GM18511 (cell line): Measurements from ENCODE around the gene OPHN1.
"Not testable (repeated sequence)": the region's sequence is repeated elsewhere in the genome, so short reads cannot be mapped to it uniquely, and the experiment has no call there.

Source experiments
- ATAC-seq: cut with Tn5 transposase; IDR thresholded peaks from one replicate; pipeline ENCODE4 v1.9.1; 2021; ENCODE audit warnings: mild to moderate bottlenecking, moderate library complexity; ENCODE audit not compliant: unreplicated experiment

The OPHN1 gene

GRCh38 chrX:68422478-68422877 is 10.8 kb downstream of the OPHN1 start:
- no peak for ATAC-seq

GRCh38 chrX:68421636-68422035 is 11.7 kb downstream of the OPHN1 start:
- ATAC-seq: no peak

GRCh38 chrX:68420559-68420958 is 12.7 kb downstream of the OPHN1 start:
- ATAC-seq: no peak

GRCh38 chrX:68419975-68420374 is 13.3 kb downstream of the OPHN1 start:
- no peak for ATAC-seq

- ATAC-seq: no peak
These were observed 15.6 kb downstream of the OPHN1 start for GRCh38 chrX:68417651-68418050.

GRCh38 chrX:68416592-68416991 is 16.7 kb downstream of the OPHN1 start:
- ATAC-seq: no peak

- ATAC-seq: no peak
These were observed 18.0 kb downstream of the OPHN1 start for GRCh38 chrX:68415316-68415715.

- no peak for ATAC-seq
These were observed 20.0 kb downstream of the OPHN1 start for GRCh38 chrX:68413254-68413653.

- ATAC-seq: no peak
These were observed 21.6 kb downstream of the OPHN1 start for GRCh38 chrX:68411729-68412128.

- no peak for ATAC-seq
These were observed 24.1 kb downstream of the OPHN1 start for GRCh38 chrX:68409194-68409593.

GRCh38 chrX:68403522-68403921 is 29.8 kb downstream of the OPHN1 start:
- ATAC-seq: no peak

- no peak for ATAC-seq
These were observed 30.3 kb downstream of the OPHN1 start for GRCh38 chrX:68403038-68403437.

GRCh38 chrX:68402094-68402493 is 31.2 kb downstream of the OPHN1 start:
- no peak for ATAC-seq

GRCh38 chrX:68398291-68398690 is 35.0 kb downstream of the OPHN1 start:
- ATAC-seq: no peak

GRCh38 chrX:68396953-68397352 is 36.3 kb downstream of the OPHN1 start:
- no peak for ATAC-seq

GRCh38 chrX:68389419-68389960 is 43.8 kb downstream of the OPHN1 start:
- ATAC-seq: not testable (repeated sequence)

GRCh38 chrX:68387776-68388175 is 45.5 kb downstream of the OPHN1 start:
- ATAC-seq: no peak

- ATAC-seq: no peak
These were observed 49.8 kb downstream of the OPHN1 start for GRCh38 chrX:68383540-68383939.

GRCh38 chrX:68377579-68377978 is 55.7 kb downstream of the OPHN1 start:
- ATAC-seq: not testable (repeated sequence)

- no peak for ATAC-seq
These were observed 56.9 kb downstream of the OPHN1 start for GRCh38 chrX:68376373-68376772.

GRCh38 chrX:68375803-68376202 is 57.5 kb downstream of the OPHN1 start:
- no peak for ATAC-seq

GRCh38 chrX:68372665-68373064 is 60.6 kb downstream of the OPHN1 start:
- ATAC-seq: no peak

- no peak for ATAC-seq
These were observed 63.7 kb downstream of the OPHN1 start for GRCh38 chrX:68369559-68369958.
